Liver (tissue), 9 donors: Measurements from ENCODE around the gene MARCHF9. TPM values are rescaled to one million over a fixed set of nuclear protein-coding genes. Genes with fewer than 3 reads are reported as not detected.

Source experiments
- DNase-seq: peaks from one replicate; pipeline ENCODE4 v3.0.0-alpha.2; 2017; ENCODE audit warnings: low spot score
- H3K27ac ChIP-seq, 2 donors: one replicate each; pipeline ENCODE4 v1.7.0; 2013; ENCODE audit warnings: inconsistent platforms in 2 of 2, low read length in 2 of 2, control low read depth in 1 of 2, low read depth in 1 of 2, mild to moderate bottlenecking in 1 of 2
- H3K27me3 ChIP-seq, 4 donors: one replicate each; pipeline versions ENCODE4 v1.6.1 to v1.7.0; 2013; ENCODE audit warnings: low read length in 3 of 4, inconsistent platforms in 1 of 4, mild to moderate bottlenecking in 1 of 4, moderate library complexity in 1 of 4; ENCODE audit not compliant: control insufficient read depth in 4 of 4, insufficient read depth in 4 of 4
- H3K36me3 ChIP-seq, 4 donors: one replicate each; pipeline versions ENCODE4 v1.6.1 to v1.7.0; 2013; ENCODE audit warnings: low read length in 3 of 4, mild to moderate bottlenecking in 3 of 4, low read depth in 1 of 4, moderate library complexity in 1 of 4; ENCODE audit not compliant: control insufficient read depth in 4 of 4, insufficient read depth in 3 of 4
- H3K4me1 ChIP-seq, 4 donors: one replicate each; pipeline versions ENCODE4 v1.6.1 to v1.7.0; 2013; ENCODE audit warnings: low read length in 3 of 4, mild to moderate bottlenecking in 3 of 4, moderate library complexity in 1 of 4; ENCODE audit not compliant: control insufficient read depth in 4 of 4, insufficient read depth in 4 of 4
- H3K4me3 ChIP-seq, 3 donors: one replicate each; pipeline versions ENCODE4 v1.6.1 to v1.7.0; 2013; ENCODE audit warnings: low read length in 3 of 3, control low read depth in 1 of 3, low read depth in 1 of 3, mild to moderate bottlenecking in 1 of 3
- H3K9ac ChIP-seq, 2 donors: one replicate each; pipeline ENCODE4 v1.7.0; 2013; ENCODE audit warnings: low read length in 2 of 2, mild to moderate bottlenecking in 2 of 2, moderate library complexity in 2 of 2, control low read depth in 1 of 2, low read depth in 1 of 2
- H3K9me3 ChIP-seq, 4 donors: one replicate each; pipeline versions ENCODE4 v1.6.1 to v1.7.0; 2013; ENCODE audit warnings: low read length in 3 of 4; ENCODE audit not compliant: control insufficient read depth in 4 of 4
- EGR1 ChIP-seq, 2 donors: IDR thresholded peaks; 2 replicates each; pipeline ENCODE4 v1.6.1; 2016 to 2018; ENCODE audit warnings: antibody characterized with exemption in 2 of 2, low read depth in 2 of 2
- FOXA1 ChIP-seq: IDR thresholded peaks from 2 replicates; pipeline ENCODE4 v1.6.1; 2016; ENCODE audit warnings: antibody characterized with exemption
- FOXA2 ChIP-seq: IDR thresholded peaks from 2 replicates; pipeline ENCODE4 v1.6.1; 2016; ENCODE audit warnings: antibody characterized with exemption
- GABPA ChIP-seq, 2 donors: IDR thresholded peaks in 1 of 2; conservative IDR thresholded peaks in 1 of 2; 2 replicates each; pipeline ENCODE4 v1.6.1; 2016; ENCODE audit warnings: antibody characterized with exemption in 2 of 2, mild to moderate bottlenecking in 1 of 2, moderate library complexity in 1 of 2
- HNF4A ChIP-seq, 2 donors: conservative IDR thresholded peaks; 2 replicates each; pipeline ENCODE4 v1.6.1; 2016; ENCODE audit warnings: antibody characterized with exemption in 2 of 2, mild to moderate bottlenecking in 2 of 2
- HNF4G ChIP-seq: IDR thresholded peaks from 2 replicates; pipeline ENCODE4 v1.6.1; 2016; ENCODE audit warnings: antibody characterized with exemption
- JUND ChIP-seq, 2 donors: IDR thresholded peaks; 2 replicates each; pipeline ENCODE4 v1.6.1; 2016; ENCODE audit warnings: antibody characterized with exemption in 2 of 2
- NR2F2 ChIP-seq: IDR thresholded peaks from 2 replicates; pipeline ENCODE4 v1.6.1; 2016; ENCODE audit warnings: antibody characterized with exemption
- RAD21 ChIP-seq, 2 donors: IDR thresholded peaks; 2 replicates each; pipeline ENCODE4 v1.6.1; 2016; ENCODE audit warnings: antibody characterized with exemption in 2 of 2, mild to moderate bottlenecking in 2 of 2
- RXRA ChIP-seq, 2 donors: IDR thresholded peaks; 2 replicates each; pipeline ENCODE4 v1.6.1; 2017 to 2018; ENCODE audit warnings: antibody characterized with exemption in 2 of 2, mild to moderate bottlenecking in 1 of 2
- SP1 ChIP-seq: IDR thresholded peaks from 2 replicates; pipeline ENCODE4 v1.6.1; 2018; ENCODE audit warnings: antibody characterized with exemption, mild to moderate bottlenecking
- TAF1 ChIP-seq: conservative IDR thresholded peaks from 2 replicates; pipeline ENCODE4 v1.6.1; 2016; ENCODE audit warnings: antibody characterized with exemption, mild to moderate bottlenecking
- YY1 ChIP-seq: IDR thresholded peaks from 2 replicates; pipeline ENCODE4 v1.6.1; 2016; ENCODE audit warnings: antibody characterized with exemption, mild to moderate bottlenecking
- WGBS: extraction: QIAGEN DNeasy Blood & Tissue Kit; methylation state at CpG from one replicate; pipeline ENCODE4 v1.1.7; 2013; 5-methylcytosine and 5-hydroxymethylcytosine counted together
- polyA plus RNA-seq, 2 donors: library from polyadenylated mRNA; stranded (reverse) in 1 of 2; unstranded in 1 of 2; fragments of 200-250 nt in 1 of 2; fragments of >200 nt in 1 of 2; fragmentation: Nextera tagmentation in 1 of 2; extraction: Ambion mirVana in 1 of 2; gene quantifications; one replicate each; pipeline versions ENCODE4 v1.2.1 to v1.2.3, GENCODE V29; 2013 to 2015
- total RNA-seq, 2 donors: library from RNA; depleted of rRNA; stranded (reverse); fragments of >200 nt; gene quantifications; one replicate each; pipeline ENCODE4 v1.2.3, GENCODE V29; 2014
- TF ChIP-seq, protein P1 (sequence below): IDR thresholded peaks from 2 replicates; pipeline ENCODE4 v1.6.1; 2016; ENCODE audit warnings: antibody characterized with exemption
- TF ChIP-seq, protein P2 (sequence below): IDR thresholded peaks from 2 replicates; pipeline ENCODE4 v1.6.1; 2016; ENCODE audit warnings: antibody characterized with exemption
- TF ChIP-seq, protein P3 (sequence below): fragments of 150-350 bp; IDR thresholded peaks from 2 replicates; pipeline ENCODE4 v1.5.1; 2017; ENCODE audit warnings: improper control_type of control experiment, low read depth, low read length; ENCODE audit not compliant: missing input control
- TF ChIP-seq, protein P4 (sequence below): IDR thresholded peaks from 2 replicates; pipeline ENCODE4 v1.6.1; 2016; ENCODE audit warnings: antibody characterized with exemption
- TF ChIP-seq, protein P5 (sequence below): IDR thresholded peaks from 2 replicates; pipeline ENCODE4 v1.6.1; 2016; ENCODE audit warnings: antibody characterized with exemption, mild to moderate bottlenecking
- donor health status: healthy.
- donor health status: healthy.
- donor health status: healthy.
- donor health status: healthy.
- donor health status: healthy.

MARCHF9 gene
- total and polyA plus RNA-seq, 4 donors = 1.1 to 3.0 (median 2.2) TPM

DNA sequence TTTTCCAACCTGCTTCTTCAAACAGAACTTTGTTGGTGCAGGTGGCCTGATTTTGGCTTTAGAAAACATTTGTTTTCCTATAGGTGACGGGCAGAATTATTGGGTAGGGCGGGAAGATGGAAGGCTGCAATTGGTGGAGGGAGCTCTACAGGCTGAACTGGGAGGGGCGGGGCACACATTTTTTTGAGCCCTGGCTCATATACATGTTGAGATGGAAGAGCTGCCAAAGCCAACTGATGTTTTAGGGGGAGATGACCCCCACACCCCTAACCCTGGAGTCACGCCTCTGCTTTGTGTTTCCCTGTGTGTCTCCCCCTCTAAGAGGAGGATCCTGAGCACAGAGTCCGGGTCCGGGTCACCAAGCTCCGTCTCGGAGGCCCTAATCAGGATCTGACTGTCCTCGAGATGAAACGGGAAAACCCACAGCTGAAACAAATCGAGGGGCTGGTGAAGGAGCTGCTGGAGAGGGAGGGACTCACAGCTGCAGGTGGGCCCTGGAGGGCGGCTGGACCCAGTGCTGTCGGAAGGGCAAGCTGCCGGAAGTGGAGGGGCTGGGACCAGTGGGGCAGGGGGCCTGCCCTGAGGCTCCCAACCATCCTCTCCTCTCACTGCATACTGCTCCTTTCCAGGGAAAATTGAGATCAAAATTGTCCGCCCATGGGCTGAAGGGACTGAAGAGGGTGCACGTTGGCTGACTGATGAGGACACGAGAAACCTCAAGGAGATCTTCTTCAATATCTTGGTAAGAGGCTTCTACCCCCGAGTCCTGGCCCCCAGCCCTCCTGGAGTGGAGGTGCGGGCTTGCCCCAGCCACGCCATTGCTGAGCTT lies 34.9 kb upstream of the MARCHF9 start:
- Histone ChIP-seq H3K9ac (no peak overlapping the region), H3K4me1 (no peaks in the 10 kb centered on the region), H3K9me3 (no peaks in the 10 kb centered on the region), H3K4me3 (no peak overlapping the region), H3K36me3 (peaks cover 14 to 60% (median 52%) of the 10 kb centered on the region in 4 donors), H3K27me3 (no peaks in the 10 kb centered on the region), H3K27ac (no peak overlapping the region)
- no peak for TF ChIP-seq HNF4G
- no peak for TF ChIP-seq EGR1 (IDR thresholded peaks at IDR 0.05; ENCODE audit: low read depth in 2 of 2)
- TF ChIP-seq, protein P1, sequence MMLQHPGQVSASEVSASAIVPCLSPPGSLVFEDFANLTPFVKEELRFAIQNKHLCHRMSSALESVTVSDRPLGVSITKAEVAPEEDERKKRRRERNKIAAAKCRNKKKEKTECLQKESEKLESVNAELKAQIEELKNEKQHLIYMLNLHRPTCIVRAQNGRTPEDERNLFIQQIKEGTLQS = no peak
- TF ChIP-seq NR2F2 = no peak
- no peak for TF ChIP-seq HNF4A (conservative IDR thresholded peaks at IDR 0.05)
- no peak for TF ChIP-seq TAF1
- no peak for TF ChIP-seq FOXA2
- TF ChIP-seq YY1 = no peak
- no peak for TF ChIP-seq SP1
- TF ChIP-seq GABPA (IDR thresholded peaks at IDR 0.05 in 1 of 2, conservative IDR thresholded peaks at IDR 0.05 in 1 of 2) = no peak
- TF ChIP-seq, protein P2, sequence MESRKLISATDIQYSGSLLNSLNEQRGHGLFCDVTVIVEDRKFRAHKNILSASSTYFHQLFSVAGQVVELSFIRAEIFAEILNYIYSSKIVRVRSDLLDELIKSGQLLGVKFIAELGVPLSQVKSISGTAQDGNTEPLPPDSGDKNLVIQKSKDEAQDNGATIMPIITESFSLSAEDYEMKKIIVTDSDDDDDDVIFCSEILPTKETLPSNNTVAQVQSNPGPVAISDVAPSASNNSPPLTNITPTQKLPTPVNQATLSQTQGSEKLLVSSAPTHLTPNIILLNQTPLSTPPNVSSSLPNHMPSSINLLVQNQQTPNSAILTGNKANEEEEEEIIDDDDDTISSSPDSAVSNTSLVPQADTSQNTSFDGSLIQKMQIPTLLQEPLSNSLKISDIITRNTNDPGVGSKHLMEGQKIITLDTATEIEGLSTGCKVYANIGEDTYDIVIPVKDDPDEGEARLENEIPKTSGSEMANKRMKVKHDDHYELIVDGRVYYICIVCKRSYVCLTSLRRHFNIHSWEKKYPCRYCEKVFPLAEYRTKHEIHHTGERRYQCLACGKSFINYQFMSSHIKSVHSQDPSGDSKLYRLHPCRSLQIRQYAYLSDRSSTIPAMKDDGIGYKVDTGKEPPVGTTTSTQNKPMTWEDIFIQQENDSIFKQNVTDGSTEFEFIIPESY = no peak
- TF ChIP-seq JUND (IDR thresholded peaks at IDR 0.05) = no peak
- no peak for TF ChIP-seq FOXA1
- TF ChIP-seq, protein P3, sequence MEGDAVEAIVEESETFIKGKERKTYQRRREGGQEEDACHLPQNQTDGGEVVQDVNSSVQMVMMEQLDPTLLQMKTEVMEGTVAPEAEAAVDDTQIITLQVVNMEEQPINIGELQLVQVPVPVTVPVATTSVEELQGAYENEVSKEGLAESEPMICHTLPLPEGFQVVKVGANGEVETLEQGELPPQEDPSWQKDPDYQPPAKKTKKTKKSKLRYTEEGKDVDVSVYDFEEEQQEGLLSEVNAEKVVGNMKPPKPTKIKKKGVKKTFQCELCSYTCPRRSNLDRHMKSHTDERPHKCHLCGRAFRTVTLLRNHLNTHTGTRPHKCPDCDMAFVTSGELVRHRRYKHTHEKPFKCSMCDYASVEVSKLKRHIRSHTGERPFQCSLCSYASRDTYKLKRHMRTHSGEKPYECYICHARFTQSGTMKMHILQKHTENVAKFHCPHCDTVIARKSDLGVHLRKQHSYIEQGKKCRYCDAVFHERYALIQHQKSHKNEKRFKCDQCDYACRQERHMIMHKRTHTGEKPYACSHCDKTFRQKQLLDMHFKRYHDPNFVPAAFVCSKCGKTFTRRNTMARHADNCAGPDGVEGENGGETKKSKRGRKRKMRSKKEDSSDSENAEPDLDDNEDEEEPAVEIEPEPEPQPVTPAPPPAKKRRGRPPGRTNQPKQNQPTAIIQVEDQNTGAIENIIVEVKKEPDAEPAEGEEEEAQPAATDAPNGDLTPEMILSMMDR = no peak
- TF ChIP-seq, protein P4, sequence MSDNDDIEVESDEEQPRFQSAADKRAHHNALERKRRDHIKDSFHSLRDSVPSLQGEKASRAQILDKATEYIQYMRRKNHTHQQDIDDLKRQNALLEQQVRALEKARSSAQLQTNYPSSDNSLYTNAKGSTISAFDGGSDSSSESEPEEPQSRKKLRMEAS = no peak
- no peak for TF ChIP-seq RAD21 (IDR thresholded peaks at IDR 0.05)
- TF ChIP-seq, protein P5, sequence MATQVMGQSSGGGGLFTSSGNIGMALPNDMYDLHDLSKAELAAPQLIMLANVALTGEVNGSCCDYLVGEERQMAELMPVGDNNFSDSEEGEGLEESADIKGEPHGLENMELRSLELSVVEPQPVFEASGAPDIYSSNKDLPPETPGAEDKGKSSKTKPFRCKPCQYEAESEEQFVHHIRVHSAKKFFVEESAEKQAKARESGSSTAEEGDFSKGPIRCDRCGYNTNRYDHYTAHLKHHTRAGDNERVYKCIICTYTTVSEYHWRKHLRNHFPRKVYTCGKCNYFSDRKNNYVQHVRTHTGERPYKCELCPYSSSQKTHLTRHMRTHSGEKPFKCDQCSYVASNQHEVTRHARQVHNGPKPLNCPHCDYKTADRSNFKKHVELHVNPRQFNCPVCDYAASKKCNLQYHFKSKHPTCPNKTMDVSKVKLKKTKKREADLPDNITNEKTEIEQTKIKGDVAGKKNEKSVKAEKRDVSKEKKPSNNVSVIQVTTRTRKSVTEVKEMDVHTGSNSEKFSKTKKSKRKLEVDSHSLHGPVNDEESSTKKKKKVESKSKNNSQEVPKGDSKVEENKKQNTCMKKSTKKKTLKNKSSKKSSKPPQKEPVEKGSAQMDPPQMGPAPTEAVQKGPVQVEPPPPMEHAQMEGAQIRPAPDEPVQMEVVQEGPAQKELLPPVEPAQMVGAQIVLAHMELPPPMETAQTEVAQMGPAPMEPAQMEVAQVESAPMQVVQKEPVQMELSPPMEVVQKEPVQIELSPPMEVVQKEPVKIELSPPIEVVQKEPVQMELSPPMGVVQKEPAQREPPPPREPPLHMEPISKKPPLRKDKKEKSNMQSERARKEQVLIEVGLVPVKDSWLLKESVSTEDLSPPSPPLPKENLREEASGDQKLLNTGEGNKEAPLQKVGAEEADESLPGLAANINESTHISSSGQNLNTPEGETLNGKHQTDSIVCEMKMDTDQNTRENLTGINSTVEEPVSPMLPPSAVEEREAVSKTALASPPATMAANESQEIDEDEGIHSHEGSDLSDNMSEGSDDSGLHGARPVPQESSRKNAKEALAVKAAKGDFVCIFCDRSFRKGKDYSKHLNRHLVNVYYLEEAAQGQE = no peak
- no peak for TF ChIP-seq RXRA (IDR thresholded peaks at IDR 0.05)
- no peak for DNase-seq
- WGBS = 96% methylated on average over 20 of the region's 20 CpGs
